K562 (cell line): ENCODE measurements around the gene CDKN2B. TPM values are rescaled to one million over a fixed set of nuclear protein-coding genes. Genes with fewer than 3 reads are reported as not detected.
"Not testable (repeated sequence)": the region's sequence is repeated elsewhere in the genome, so short reads cannot be mapped to it uniquely, and the experiment has no call there.

Experiments used
- ATAC-seq: fragments of 200-7000 bp; cut with Tn5 transposase; 3 replicates; pipeline ENCODE4 v1.9.1; 2020; ENCODE audit warnings: moderate library complexity
- BruUV-seq: library from RNA; stranded (reverse); fragments of 400-500 nt; replicated peaks from 2 replicates; lab custom pipeline; 2021; lab: Mats Ljungman, UMichigan
- CTCF ChIA-PET: fragments of 300-600 bp; formaldehyde crosslinking; extraction: SDS; loops from one replicate; lab custom pipeline; 2021; ENCODE audit warnings: low intra/inter-chr PET ratio; lab: Yijun Ruan, JAX
- POLR2A ChIA-PET: fragments of 300-600, 350-650 bp; sonication (Branson Sonifier 250); formaldehyde crosslinking; extraction: SDS; loops from one replicate; lab custom pipeline; 2021; ENCODE audit warnings: antibody characterized with exemption, inconsistent platforms; lab: Yijun Ruan, JAX
- DNase-seq, 4 experiments: peaks; one replicate each; pipeline versions ENCODE4 v3.0.0 to v3.0.0-alpha.2; 2011 to 2018; ENCODE audit warnings: low spot score in 3 of 4, mixed read lengths in 3 of 4; ENCODE audit errors: extremely low read depth in 1 of 4
- FAIRE-seq: peaks from 2 replicates; lab custom pipeline; 2011; peaks lifted over from hg19 to GRCh38; lab: Jason Lieb, UNC
- H2AFZ ChIP-seq: 2 replicates; pipeline ENCODE4 v1.6.0; 2011; ENCODE audit warnings: low read depth, low read length, control low read depth, inconsistent platforms
- H3K27ac ChIP-seq: fragments of 200-600 bp; 3 replicates; pipeline ENCODE4 v1.8.0; 2011; ENCODE audit warnings: low read depth, mild to moderate bottlenecking, control low read depth, inconsistent platforms, low read length, moderate library complexity, mixed read lengths; ENCODE audit errors: extremely low read depth
- H3K27me3 ChIP-seq, 2 experiments: fragments of 300-600 bp in 1 of 2; 2 replicates in 1 of 2; 3 replicates in 1 of 2; pipeline versions ENCODE4 v1.6.0 to v1.8.0; 2011; ENCODE audit warnings: inconsistent platforms in 2 of 2, low read length in 2 of 2, mild to moderate bottlenecking in 1 of 2, mixed read lengths in 1 of 2, moderate library complexity in 1 of 2; ENCODE audit not compliant: control insufficient read depth in 2 of 2, insufficient read depth in 2 of 2
- H3K36me3 ChIP-seq: fragments of 300-600 bp; 3 replicates; pipeline ENCODE4 v1.8.0; 2011; ENCODE audit warnings: mild to moderate bottlenecking, low read length, inconsistent platforms; ENCODE audit not compliant: control insufficient read depth, insufficient read depth
- H3K4me1 ChIP-seq, 2 experiments: fragments of 200-600 bp in 1 of 2; replicated peaks in 1 of 2; 2 replicates in 1 of 2; 3 replicates in 1 of 2; pipeline versions ENCODE4 v1.5.1 to v1.8.0; 2011; ENCODE audit warnings: inconsistent platforms in 2 of 2, low read length in 2 of 2, mild to moderate bottlenecking in 1 of 2, mixed read lengths in 1 of 2, moderate library complexity in 1 of 2; ENCODE audit not compliant: control insufficient read depth in 2 of 2, insufficient read depth in 2 of 2
- H3K4me2 ChIP-seq: 2 replicates; pipeline ENCODE4 v1.6.1; 2011; ENCODE audit warnings: low read length, control low read depth, inconsistent platforms, mixed read lengths; ENCODE audit not compliant: insufficient read depth
- H3K4me3 ChIP-seq: fragments of 200-600 bp; sonication (generic), shearing (Covaris generic); 2 replicates; pipeline ENCODE4 v1.5.1; 2016; ENCODE audit warnings: control low read depth, inconsistent platforms
- H3K79me2 ChIP-seq: fragments of 200-600 bp; 3 replicates; pipeline ENCODE4 v1.8.0; 2011; ENCODE audit warnings: low read length, inconsistent platforms; ENCODE audit not compliant: control insufficient read depth, insufficient read depth
- H3K9ac ChIP-seq, 2 experiments: 2 replicates each; pipeline versions ENCODE4 v1.6.0 to v1.6.1; 2011; ENCODE audit warnings: low read depth in 2 of 2, low read length in 2 of 2, control low read depth in 1 of 2, inconsistent platforms in 1 of 2, mild to moderate bottlenecking in 1 of 2, mixed read lengths in 1 of 2; ENCODE audit not compliant: insufficient read depth in 1 of 2
- H3K9me1 ChIP-seq: one replicate; pipeline ENCODE4 v1.6.0; 2011; ENCODE audit warnings: inconsistent platforms, mild to moderate bottlenecking, low read length, moderate library complexity; ENCODE audit not compliant: control insufficient read depth, insufficient read depth
- H3K9me3 ChIP-seq: replicated peaks from 2 replicates; pipeline ENCODE4 v1.5.1; 2011; ENCODE audit warnings: low read depth, low read length, inconsistent platforms; ENCODE audit not compliant: control insufficient read depth, insufficient read depth
- H4K20me1 ChIP-seq: replicated peaks from 2 replicates; pipeline ENCODE4 v1.6.1; 2011; ENCODE audit warnings: low read length, inconsistent platforms, mixed read lengths; ENCODE audit not compliant: control insufficient read depth, insufficient read depth
- EZH2 ChIP-seq: IDR thresholded peaks from 2 replicates; pipeline ENCODE4 v1.6.1; 2012; ENCODE audit warnings: low read depth, mild to moderate bottlenecking, inconsistent platforms, low read length, borderline replicate concordance
- POLR2H ChIP-seq: IDR thresholded peaks from 2 replicates; pipeline ENCODE4 v1.6.1; 2016; ENCODE audit warnings: missing genetic modification characterization, low read depth, mild to moderate bottlenecking, control low read depth, missing compliant biosample characterization, moderate library complexity
- ZNF224 ChIP-seq: sonication (generic); formaldehyde crosslinking; IDR thresholded peaks from 2 replicates; pipeline ENCODE4 v1.8.0; 2022; ENCODE audit warnings: mild to moderate bottlenecking, missing genetic modification reagents
- WGBS: fragments of 100-300 bp; shearing (Covaris generic); methylation state at CpG from one replicate; pipeline ENCODE4 v1.1.6; 2016; ENCODE audit warnings: low coverage, mixed read lengths; ENCODE audit not compliant: insufficient coverage; ENCODE audit errors: missing lambda C conversion rate; 5-methylcytosine and 5-hydroxymethylcytosine counted together
- in situ Hi-C: fragments of 300-500 bp; cut with MboI; formaldehyde crosslinking; loops from 4 replicates; pipeline ENCODE4 v1.15.0; 2018; ENCODE audit warnings: inconsistent platforms, mixed read lengths
- intact Hi-C: fragments of 100-400 bp; cut with micrococcal nuclease; formaldehyde crosslinking; loops from 2 replicates; pipeline ENCODE4 v1.14.2; 2022
- polyA plus RNA-seq, 8 experiments: library from polyadenylated mRNA; depleted of rRNA in 4 of 8; stranded (reverse) in 5 of 8; unstranded in 3 of 8; fragments of >200 nt; fragmentation: Nextera tagmentation in 2 of 8; fragmentation: Illumina TruSeq in 1 of 8; extraction: Ambion mirVana in 2 of 8; extraction: Trizol in 1 of 8; gene quantifications; 2 replicates each; pipeline versions ENCODE4 v1.2.1 to v1.2.3, GENCODE V29; 2011 to 2014; ENCODE audit warnings: inconsistent platforms in 1 of 8, missing spikeins in 1 of 8
- total RNA-seq, 7 experiments: library from RNA; depleted of rRNA in 6 of 7; stranded (reverse); fragments of >200 nt in 6 of 7; fragmentation: Illumina TruSeq in 2 of 7; extraction: Trizol in 2 of 7; gene quantifications; 2 replicates each; pipeline versions ENCODE4 v1.2.1 to v1.2.3, GENCODE V29; 2011 to 2021; ENCODE audit warnings: low replicate concordance in 1 of 7

The CDKN2B gene
- total and polyA plus RNA-seq, 9 of the 15 experiments (the other 6 are each of a cell fraction or from before 2014, with no cell fraction given): not detected

DNA sequence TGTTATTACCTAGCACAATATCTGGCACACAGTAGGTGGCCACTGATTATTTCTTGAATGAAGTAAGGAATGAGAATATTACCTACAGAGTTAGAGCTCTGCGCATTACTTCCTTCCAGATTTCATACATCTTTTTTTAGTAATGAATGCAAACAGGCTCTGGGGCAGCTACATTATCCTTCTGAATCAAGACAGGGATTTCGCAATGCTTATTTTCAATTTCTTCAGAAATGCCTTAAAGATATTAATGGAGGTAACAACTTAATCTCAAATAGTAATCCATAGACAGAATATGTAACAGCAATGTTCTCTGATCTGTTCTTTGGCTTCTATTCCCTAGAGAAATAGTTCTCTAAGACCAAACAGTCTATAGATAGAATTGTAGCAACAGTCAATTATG, 47.5 kb downstream of the CDKN2B start:
- no peaks in the 10 kb centered on the region for H3K79me2 ChIP-seq
- no peaks in the 10 kb centered on the region for H3K9me3 ChIP-seq
- ATAC-seq: no peak
- H2AFZ ChIP-seq: no peak overlapping the region
- no peak for DNase-seq
- H3K4me3 ChIP-seq: no peak overlapping the region
- POLR2A ChIA-PET: no interaction called here
- intact Hi-C loops: no loop called here
- H3K9ac ChIP-seq: no peak overlapping the region
- no peak for FAIRE-seq
- TF ChIP-seq ZNF224 (CRISPR knock-in tag): no peak
- TF ChIP-seq EZH2: no peak
- no peak for TF ChIP-seq POLR2H
- no peaks in the 10 kb centered on the region for H4K20me1 ChIP-seq
- no CpG with 5 or more reads among the region's 2 CpGs for WGBS
- no peaks in the 10 kb centered on the region for H3K4me1 ChIP-seq
- H3K4me2 ChIP-seq: no peak overlapping the region
- H3K9me1 ChIP-seq: no peaks in the 10 kb centered on the region
- in situ Hi-C loops: no loop called here
- CTCF ChIA-PET: no interaction called here
- no TSS peak for BruUV-seq
- no peak overlapping the region for H3K27ac ChIP-seq
- H3K27me3 ChIP-seq: no peaks in the 10 kb centered on the region
- H3K36me3 ChIP-seq: no peaks in the 10 kb centered on the region

DNA sequence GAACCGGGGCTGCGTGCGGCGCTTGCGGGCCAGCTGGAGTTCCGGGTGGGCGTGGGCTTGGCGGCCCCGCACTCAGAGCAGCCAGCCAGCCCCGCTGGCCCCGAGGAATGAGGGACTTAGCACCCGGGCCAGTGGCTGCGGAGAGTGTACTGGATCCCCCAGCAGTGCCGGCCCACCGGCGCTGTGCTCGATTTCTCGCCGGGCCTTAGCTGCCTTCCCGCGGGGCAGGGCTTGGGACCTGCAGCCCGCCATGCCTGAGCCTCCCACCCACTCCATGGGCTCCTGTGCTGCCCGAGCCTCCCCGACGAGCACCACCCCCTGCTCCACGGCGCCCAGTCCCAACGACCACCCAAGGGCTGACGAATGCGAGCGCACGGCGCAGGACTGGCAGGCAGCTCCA, 49.8 kb downstream of the CDKN2B start:
- FAIRE-seq: not testable (repeated sequence)

More for the DNA sequence above, 49.8 kb downstream of the CDKN2B start:
- DNase-seq, H3K4me2 ChIP-seq, H3K9me3 ChIP-seq, H4K20me1 ChIP-seq, ATAC-seq, CTCF ChIA-PET, H3K9ac ChIP-seq, BruUV-seq, H2AFZ ChIP-seq, H3K4me1 ChIP-seq, POLR2A ChIA-PET, H3K9me1 ChIP-seq, H3K27me3 ChIP-seq, H3K36me3 ChIP-seq, intact Hi-C loops, H3K4me3 ChIP-seq, in situ Hi-C loops, H3K27ac ChIP-seq, H3K79me2 ChIP-seq: not testable (repeated sequence)
- WGBS: no CpG with 5 or more reads among the region's 33 CpGs
